Stimulated activated CD8-positive, alpha-beta memory T cell treated with anti-CD3 and anti-CD28 coated beads, Interleukin-4, amount 100 ng/mL, for 24 hours (primary cell): Measurements from ENCODE around the gene WDR53.
"Not testable (repeated sequence)": the region's sequence is repeated elsewhere in the genome, so short reads cannot be mapped to it uniquely, and the experiment has no call there.

Source experiments
- DNase-seq: peaks from one replicate; pipeline ENCODE4 v3.0.0-alpha.2; 2020; ENCODE audit warnings: low read depth

Gene WDR53

GRCh38 chr3:196568246-196569002 lies at the start of gene WDR53, which contains the start of gene FBXO45:
Gene WDR53, minus strand, starts transcription at chr3:196568554. Its CDS starts 7,079 bp downstream, at chr3:196561475.
Gene FBXO45, plus strand, starts transcription at chr3:196568660. Its CDS starts 325 bp downstream, at chr3:196568985.
- peak; percentile 94 for DNase-seq

GRCh38 chr3:196617256-196617655 lies 48.9 kb upstream of the WDR53 start:
- no peak for DNase-seq

GRCh38 chr3:196615234-196615633 lies 46.9 kb upstream of the WDR53 start:
- DNase-seq = not testable (repeated sequence)

- no peak for DNase-seq
Observed at GRCh38 chr3:196611761-196612483, 43.6 kb upstream of the WDR53 start.

GRCh38 chr3:196609805-196610515 lies 41.6 kb upstream of the WDR53 start:
- no peak for DNase-seq

- peak; percentile 92 for DNase-seq
Observed at GRCh38 chr3:196609343-196609775, 41.0 kb upstream of the WDR53 start.

- DNase-seq = no peak
Observed at GRCh38 chr3:196608693-196609092, 40.3 kb upstream of the WDR53 start.

- DNase-seq = no peak
Observed at GRCh38 chr3:196604548-196604947, 36.2 kb upstream of the WDR53 start.

- DNase-seq = no peak
Observed at GRCh38 chr3:196603683-196604082, 35.3 kb upstream of the WDR53 start.

GRCh38 chr3:196602673-196603072 lies 34.3 kb upstream of the WDR53 start:
- no peak for DNase-seq

- DNase-seq = no peak
Observed at GRCh38 chr3:196600359-196600758, 32.0 kb upstream of the WDR53 start.

GRCh38 chr3:196599734-196600128 lies 31.4 kb upstream of the WDR53 start:
- no peak for DNase-seq

- DNase-seq = not testable (repeated sequence)
Observed at GRCh38 chr3:196597971-196598733, 29.8 kb upstream of the WDR53 start.

GRCh38 chr3:196596355-196596754 lies 28.0 kb upstream of the WDR53 start:
- no peak for DNase-seq

GRCh38 chr3:196590279-196590678 lies 21.9 kb upstream of the WDR53 start:
- no peak for DNase-seq

GRCh38 chr3:196585044-196585757 lies 16.8 kb upstream of the WDR53 start:
- no peak for DNase-seq

- no peak for DNase-seq
Observed at GRCh38 chr3:196572389-196572788, 4.0 kb upstream of the WDR53 start.

- not testable (repeated sequence) for DNase-seq
Observed at GRCh38 chr3:196570332-196570731, 2.0 kb upstream of the WDR53 start.

- DNase-seq = peak; percentile 28
Observed at GRCh38 chr3:196569003-196569516, 706 bp upstream of the WDR53 start.

- DNase-seq = no peak
Observed at GRCh38 chr3:196563721-196564225, 4.6 kb downstream of the WDR53 start.

- no peak for DNase-seq
Observed at GRCh38 chr3:196559826-196560225, 8.5 kb downstream of the WDR53 start.
